ENCODE results near the gene ABCC6. TPM values are rescaled to one million over a fixed set of nuclear protein-coding genes. Genes with fewer than 3 reads are reported as not detected.
"Not testable (repeated sequence)": the region's sequence is repeated elsewhere in the genome, so short reads cannot be mapped to it uniquely, and the experiment has no call there.

Gene ABCC6
- total RNA-seq, 1 donor from 2014 or later: 0.08 TPM

DNA sequence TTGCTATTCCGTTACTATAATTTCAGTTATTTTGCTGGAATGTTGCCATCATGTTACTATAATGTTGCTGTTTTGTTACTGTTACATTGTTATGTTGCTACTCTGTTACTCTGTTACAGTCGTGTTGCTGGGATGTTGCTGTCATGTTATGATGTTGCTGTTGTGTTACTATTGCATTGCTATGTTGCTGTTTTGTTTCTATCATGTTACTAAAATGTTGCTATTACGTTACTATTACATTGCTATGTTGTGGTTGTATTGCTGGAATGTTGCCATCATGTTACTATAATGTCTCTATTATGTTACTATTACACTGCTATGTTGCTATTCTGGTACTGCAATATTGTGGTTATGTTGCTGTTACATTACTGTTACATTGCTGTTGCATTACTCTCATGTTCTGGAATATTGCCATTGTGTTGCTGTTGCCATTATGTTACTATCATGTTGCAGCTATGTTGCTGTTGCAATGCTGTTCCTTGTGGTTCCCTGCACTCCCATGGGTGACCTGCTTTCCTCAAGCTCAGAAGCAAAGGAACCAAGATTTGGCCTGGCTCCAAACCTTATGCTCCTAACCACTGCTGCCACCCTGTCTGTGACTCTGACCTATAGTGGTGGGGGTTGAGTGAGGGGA, 64.4 kb downstream of the ABCC6 start:
- ATAC-seq: peak; percentile 49

DNA sequence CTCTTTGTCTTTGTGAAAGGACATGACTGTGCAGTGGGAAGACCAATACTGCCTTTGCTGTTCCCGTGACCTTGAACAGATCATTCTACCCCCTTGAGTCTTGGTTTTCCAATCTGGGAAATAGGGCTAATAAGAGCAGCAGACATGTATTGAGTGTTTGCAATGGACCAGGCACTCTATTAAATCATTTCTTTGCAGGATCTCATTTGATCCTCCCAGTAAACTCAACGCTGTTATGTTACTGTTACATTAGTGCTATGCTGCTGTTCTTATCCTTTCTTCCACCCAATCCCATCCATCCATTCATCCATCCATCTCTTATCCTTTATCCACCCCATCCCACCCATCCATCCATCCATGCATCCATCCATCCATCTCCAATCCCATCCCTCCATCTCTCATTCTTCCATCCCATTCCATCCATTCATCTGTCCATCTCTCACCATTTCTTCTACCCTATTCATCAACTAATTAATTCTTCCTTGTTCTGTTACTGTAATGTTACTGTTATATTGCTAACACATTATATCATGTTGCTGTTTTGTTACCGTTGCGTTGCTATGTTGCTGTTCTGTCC, 65.1 kb downstream of the ABCC6 start:
- ATAC-seq: no peak

GRCh38 chr16:16157166-16157565, 66.1 kb downstream of the ABCC6 start:
- no peak for ATAC-seq

GRCh38 chr16:16155234-16155633, 68.1 kb downstream of the ABCC6 start:
- no peak for ATAC-seq

DNA sequence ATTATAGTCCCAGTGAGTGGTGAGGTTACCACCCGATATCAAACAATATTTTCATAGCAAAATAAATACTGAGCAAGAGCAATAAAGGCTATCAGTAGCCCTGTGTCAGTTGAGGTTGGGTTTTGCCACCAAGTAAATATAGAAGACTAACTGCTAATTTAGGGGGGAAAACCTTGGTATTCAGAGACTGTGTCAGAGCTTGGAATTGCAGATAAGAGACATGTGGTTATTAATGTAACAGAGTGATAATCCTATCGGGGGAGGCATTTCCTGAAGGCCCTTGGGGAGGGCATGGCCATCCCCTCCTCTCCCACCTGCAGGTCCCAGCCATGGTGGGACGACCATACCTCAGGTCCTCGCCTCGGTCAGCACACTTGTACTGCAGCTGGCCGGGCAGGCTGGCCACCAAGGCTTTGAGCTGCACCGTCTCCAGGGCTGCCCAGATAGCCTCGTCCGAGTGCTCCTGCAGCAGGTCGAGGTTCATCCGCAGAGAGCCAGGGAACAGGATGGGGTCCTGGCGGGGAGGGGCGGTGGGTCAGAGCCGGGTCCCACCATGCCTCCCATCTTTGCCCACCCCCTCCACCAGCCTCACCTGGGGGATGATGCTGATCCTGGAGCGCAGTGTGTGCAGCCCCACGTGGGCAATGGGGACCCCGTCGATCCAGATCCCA, 68.9 kb downstream of the ABCC6 start:
- ATAC-seq: no peak

GRCh38 chr16:16153000-16153399, 70.3 kb downstream of the ABCC6 start:
- not testable (repeated sequence) for ATAC-seq

DNA sequence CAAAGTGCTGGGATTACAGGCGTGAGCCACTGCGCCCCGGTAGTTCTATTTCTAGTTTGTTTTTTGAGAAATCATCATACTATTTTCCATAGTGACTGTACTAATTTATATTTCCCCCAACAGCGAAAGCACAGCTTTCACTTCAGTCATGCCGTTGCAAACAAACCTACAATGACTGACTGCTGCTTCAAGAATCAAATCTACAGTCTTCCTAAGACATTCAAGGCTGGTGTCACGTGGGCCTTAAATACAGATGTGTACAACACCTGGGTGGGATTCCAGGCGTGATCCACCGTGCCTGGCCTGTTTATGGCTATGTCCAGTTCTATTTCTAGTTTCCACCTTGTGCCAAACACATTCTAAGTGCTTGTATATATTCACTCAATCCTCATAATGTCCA, 72.0 kb downstream of the ABCC6 start:
- peak; percentile 26 for ATAC-seq

GRCh38 chr16:16150878-16151152, 72.5 kb downstream of the ABCC6 start:
- ATAC-seq: no peak

DNA sequence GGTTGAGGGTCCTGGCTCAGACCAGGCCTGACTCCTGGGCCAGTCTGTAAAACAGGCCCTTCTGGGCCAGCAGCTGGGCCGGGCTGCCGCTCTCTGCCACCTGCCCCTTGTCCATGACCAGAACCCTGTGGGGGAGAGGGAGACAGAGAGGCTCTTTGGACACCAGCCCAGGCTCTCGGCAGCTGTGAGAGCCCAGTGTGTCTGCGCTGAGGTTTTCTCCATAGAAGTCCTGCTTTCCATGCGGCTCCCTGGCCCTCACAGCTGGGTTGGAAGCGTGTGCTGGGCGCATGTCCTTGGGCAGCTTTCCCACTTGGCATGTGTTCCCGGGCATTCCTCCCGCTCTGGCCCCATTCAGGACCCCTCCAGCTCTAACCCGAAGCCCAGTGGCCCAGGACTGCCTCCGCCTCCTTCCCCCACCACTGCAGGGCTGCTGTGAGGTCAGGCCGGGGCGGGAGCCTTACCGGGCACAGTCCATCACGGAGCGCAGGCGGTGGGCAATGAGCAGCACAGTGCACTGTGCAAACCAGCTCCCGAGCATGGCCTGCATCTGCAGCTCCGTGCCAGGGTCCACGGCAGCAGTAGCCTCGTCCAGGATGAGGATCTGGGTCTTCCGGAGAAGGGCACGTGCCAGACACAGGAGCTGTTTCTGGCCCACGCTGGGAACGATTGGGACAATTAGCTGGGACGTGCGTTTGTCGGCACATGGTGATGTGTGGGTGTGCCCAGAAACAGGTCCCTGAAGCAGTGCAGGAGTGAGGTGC, 73.0 kb downstream of the ABCC6 start:
- peak; percentile 17 for ATAC-seq

- no peak for ATAC-seq
These were observed 73.6 kb downstream of the ABCC6 start for GRCh38 chr16:16149710-16150116.

- no peak for ATAC-seq
These were observed 74.5 kb downstream of the ABCC6 start for GRCh38 chr16:16148755-16149154.

DNA sequence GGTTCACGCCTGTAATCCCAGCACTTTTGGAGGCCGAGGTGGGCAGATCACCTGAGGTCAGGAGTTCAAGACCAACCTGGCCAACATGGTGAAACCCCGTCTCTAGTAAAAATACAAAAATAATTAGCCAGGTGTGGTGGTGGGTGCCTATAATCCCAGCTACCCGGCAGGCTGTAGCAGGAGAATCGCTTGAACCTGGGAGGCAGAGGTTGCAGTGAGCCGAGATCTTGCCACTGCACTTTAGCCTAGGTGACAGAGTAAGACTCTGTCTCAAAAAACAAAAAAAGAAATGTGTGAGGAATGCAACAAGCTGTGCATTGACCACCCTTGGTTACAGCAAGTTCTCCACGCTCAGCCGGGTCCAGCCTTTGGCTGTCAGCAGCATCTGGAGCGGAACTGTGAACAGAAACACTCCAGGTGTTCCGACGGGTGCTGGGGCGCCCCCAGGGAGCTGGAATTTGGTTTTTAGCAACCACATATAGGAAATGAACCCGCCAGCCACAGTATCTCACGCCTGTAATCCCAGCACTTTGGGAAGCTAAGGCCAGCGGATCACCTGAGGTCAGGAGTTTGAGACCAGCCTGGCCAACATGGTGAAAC, 75.2 kb downstream of the ABCC6 start:
- ATAC-seq: not testable (repeated sequence)

GRCh38 chr16:16147316-16147999, 75.8 kb downstream of the ABCC6 start:
- no peak for ATAC-seq

DNA sequence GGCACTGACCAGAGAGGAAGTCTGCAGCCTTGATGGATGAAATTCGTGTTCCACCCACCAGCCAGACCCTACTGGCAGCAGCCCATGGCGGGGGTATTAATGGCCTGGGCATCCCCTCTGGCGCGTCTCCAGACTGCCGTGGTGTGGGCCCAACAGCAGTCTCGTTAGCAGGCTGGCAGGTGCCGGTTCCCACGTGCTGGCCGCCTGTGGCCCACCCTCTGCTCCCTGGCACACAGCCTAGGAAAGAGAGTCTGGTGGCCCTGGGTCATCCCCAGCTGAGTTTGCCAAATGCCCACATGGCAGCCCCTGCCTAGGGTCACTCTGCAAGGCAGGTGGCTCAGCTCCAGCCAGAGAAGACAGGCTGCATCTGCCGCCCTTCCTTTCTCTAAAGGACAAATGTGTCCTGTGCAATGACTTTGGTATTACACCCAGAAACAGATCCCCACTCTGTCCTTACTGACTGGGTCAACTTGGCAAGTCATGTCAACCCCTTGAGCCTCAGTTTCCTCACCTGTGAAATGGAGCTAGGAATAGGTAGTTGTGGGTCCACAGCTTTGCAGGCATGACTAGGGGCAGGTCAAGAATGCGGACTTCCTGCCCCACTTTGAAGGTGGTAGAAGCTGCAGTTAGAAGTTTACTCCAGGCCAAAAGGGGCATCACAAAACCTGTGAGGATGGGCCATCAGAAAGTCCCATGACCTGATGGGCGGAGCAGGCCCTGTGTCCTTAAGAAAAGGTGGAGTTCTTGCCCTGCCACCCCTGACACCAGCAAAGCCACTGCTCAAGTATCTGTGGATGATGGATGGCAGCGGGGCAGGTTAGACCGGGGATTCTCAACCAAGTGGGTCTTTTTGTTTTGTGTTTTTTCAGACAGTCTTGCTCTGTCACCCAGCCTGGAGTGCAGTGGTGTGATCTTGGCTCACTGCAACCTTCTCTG, 76.6 kb downstream of the ABCC6 start:
- no peak for ATAC-seq

- no peak for ATAC-seq
These were observed 78.0 kb downstream of the ABCC6 start for GRCh38 chr16:16145286-16145685.

GRCh38 chr16:16144416-16144815, 78.9 kb downstream of the ABCC6 start:
- ATAC-seq: peak; percentile 89

DNA sequence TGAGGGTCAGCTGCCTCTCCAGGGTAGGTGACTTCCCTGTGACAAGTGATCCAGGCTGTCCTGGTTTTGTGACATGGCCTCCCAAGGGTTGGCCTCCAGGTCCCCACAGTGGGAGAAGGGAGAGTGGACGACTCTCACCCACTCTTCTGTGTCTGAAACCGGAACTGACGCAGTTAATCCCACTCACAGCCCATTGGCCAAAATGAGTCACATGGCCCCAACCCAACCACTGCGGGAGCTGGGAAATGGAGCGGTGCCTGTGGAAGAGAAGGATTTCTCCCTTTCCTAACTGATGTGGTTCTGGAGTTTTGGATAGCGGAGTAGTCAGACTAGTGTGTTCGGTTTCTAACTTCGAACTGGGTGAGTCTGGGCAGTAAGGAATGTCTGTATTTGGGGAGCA, 79.4 kb downstream of the ABCC6 start:
- no peak for ATAC-seq

- ATAC-seq: no peak
These were observed 80.1 kb downstream of the ABCC6 start for GRCh38 chr16:16143038-16143763.

DNA sequence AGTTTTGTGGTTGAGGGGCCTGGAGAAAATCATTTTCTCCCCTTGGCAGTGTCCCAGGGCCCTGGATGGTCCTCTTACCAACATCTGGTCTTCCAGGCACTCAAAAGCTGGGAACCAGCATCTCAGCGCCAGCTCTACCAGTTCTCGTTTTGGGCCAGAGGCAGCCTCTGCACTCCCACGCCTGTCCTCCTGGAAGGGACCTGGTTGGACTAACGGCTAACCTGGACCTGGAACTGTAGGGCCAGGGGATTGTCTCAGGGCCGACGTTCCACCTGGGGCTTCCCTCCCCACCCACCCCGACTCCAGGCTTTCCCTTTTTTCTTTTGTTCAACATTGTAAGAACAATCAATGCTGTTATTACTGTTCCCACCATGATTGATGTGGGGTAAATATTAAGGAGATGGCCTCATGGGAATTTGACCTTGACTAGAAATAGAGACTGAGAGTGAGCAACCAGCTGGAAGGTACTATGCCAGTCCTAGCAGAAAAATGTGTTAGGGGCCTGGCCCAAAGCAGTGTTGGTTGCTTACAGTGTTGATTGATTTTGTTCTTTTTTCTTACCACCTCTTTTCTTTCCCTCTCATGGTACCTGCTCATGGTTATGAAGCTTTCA, 81.4 kb downstream of the ABCC6 start:
- no peak for ATAC-seq

DNA sequence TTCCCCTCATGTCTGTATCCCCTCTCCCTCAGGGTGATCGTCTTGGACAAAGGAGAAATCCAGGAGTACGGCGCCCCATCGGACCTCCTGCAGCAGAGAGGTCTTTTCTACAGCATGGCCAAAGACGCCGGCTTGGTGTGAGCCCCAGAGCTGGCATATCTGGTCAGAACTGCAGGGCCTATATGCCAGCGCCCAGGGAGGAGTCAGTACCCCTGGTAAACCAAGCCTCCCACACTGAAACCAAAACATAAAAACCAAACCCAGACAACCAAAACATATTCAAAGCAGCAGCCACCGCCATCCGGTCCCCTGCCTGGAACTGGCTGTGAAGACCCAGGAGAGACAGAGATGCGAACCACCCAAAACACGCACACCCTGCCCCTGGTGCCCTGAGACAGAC, 82.2 kb downstream of the ABCC6 start:
- no peak for ATAC-seq
